ENCODE results near the gene GABRB2.

Gene GABRB2

GRCh38 chr5:161562446-161562845 lies 15.9 kb upstream of the GABRB2 start:
- no peak for ATAC-seq

GRCh38 chr5:161549106-161549505 lies 2.6 kb upstream of the GABRB2 start:
- ATAC-seq = peak; percentile 27
- TF ChIP-seq ISL1 (CRISPR knock-in tag; IDR thresholded peaks at IDR 0.05) (no peak), ZNF70 (CRISPR knock-in tag; IDR thresholded peaks at IDR 0.05) (no peak), ZNF8 (CRISPR knock-in tag; IDR thresholded peaks at IDR 0.05) (no peak), ARNTL (CRISPR knock-in tag; IDR thresholded peaks at IDR 0.05; ENCODE audit: borderline replicate concordance, low read depth) (no peak), PPARA (CRISPR knock-in tag; IDR thresholded peaks at IDR 0.05; ENCODE audit: borderline replicate concordance) (no peak), OSR1 (CRISPR knock-in tag; IDR thresholded peaks at IDR 0.05) (no peak), TCF4 (CRISPR knock-in tag; IDR thresholded peaks at IDR 0.05; ENCODE audit: borderline replicate concordance) (no peak), POU6F1 (CRISPR knock-in tag; IDR thresholded peaks at IDR 0.05; ENCODE audit: borderline replicate concordance, low read depth) (no peak)
- TF ChIP-seq, protein P1, sequence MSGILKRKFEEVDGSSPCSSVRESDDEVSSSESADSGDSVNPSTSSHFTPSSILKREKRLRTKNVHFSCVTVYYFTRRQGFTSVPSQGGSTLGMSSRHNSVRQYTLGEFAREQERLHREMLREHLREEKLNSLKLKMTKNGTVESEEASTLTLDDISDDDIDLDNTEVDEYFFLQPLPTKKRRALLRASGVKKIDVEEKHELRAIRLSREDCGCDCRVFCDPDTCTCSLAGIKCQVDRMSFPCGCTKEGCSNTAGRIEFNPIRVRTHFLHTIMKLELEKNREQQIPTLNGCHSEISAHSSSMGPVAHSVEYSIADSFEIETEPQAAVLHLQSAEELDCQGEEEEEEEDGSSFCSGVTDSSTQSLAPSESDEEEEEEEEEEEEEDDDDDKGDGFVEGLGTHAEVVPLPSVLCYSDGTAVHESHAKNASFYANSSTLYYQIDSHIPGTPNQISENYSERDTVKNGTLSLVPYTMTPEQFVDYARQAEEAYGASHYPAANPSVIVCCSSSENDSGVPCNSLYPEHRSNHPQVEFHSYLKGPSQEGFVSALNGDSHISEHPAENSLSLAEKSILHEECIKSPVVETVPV (CRISPR knock-in tag; IDR thresholded peaks at IDR 0.05) = no peak

More at GRCh38 chr5:161562446-161562845, 15.9 kb upstream of the GABRB2 start:
- no peak for TF ChIP-seq CSDC2 (CRISPR knock-in tag; IDR thresholded peaks at IDR 0.05)
- no peak for TF ChIP-seq PPARA (CRISPR knock-in tag; IDR thresholded peaks at IDR 0.05; ENCODE audit: borderline replicate concordance)
- no peak for TF ChIP-seq TSHZ2 (CRISPR knock-in tag; IDR thresholded peaks at IDR 0.05)
- TF ChIP-seq, protein P1 (CRISPR knock-in tag; IDR thresholded peaks at IDR 0.05) = no peak
- no peak for TF ChIP-seq ZNF70 (CRISPR knock-in tag; IDR thresholded peaks at IDR 0.05)
- no peak for TF ChIP-seq ZNF8 (CRISPR knock-in tag; IDR thresholded peaks at IDR 0.05)
- TF ChIP-seq POU6F1 (CRISPR knock-in tag; IDR thresholded peaks at IDR 0.05; ENCODE audit: borderline replicate concordance, low read depth) = no peak
- no peak for TF ChIP-seq ZC3H10 (CRISPR knock-in tag; IDR thresholded peaks at IDR 0.05)
- no peak for TF ChIP-seq ZFP30 (CRISPR knock-in tag; IDR thresholded peaks at IDR 0.05)
- TF ChIP-seq ISL1 (CRISPR knock-in tag; IDR thresholded peaks at IDR 0.05) = no peak
- no peak for TF ChIP-seq PATZ1 (CRISPR knock-in tag; IDR thresholded peaks at IDR 0.05; ENCODE audit: borderline replicate concordance)
- TF ChIP-seq, protein P2, sequence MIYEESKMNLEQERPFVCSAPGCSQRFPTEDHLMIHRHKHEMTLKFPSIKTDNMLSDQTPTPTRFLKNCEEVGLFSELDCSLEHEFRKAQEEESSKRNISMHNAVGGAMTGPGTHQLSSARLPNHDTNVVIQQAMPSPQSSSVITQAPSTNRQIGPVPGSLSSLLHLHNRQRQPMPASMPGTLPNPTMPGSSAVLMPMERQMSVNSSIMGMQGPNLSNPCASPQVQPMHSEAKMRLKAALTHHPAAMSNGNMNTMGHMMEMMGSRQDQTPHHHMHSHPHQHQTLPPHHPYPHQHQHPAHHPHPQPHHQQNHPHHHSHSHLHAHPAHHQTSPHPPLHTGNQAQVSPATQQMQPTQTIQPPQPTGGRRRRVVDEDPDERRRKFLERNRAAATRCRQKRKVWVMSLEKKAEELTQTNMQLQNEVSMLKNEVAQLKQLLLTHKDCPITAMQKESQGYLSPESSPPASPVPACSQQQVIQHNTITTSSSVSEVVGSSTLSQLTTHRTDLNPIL (CRISPR knock-in tag; IDR thresholded peaks at IDR 0.05; ENCODE audit: low read depth) = no peak
- no peak for TF ChIP-seq TCF4 (CRISPR knock-in tag; IDR thresholded peaks at IDR 0.05; ENCODE audit: borderline replicate concordance)
- no peak for TF ChIP-seq ESRRG (CRISPR knock-in tag; IDR thresholded peaks at IDR 0.05)
- no peak for TF ChIP-seq SNAI2 (CRISPR knock-in tag; IDR thresholded peaks at IDR 0.05)
- TF ChIP-seq TOX (CRISPR knock-in tag; IDR thresholded peaks at IDR 0.05; ENCODE audit: borderline replicate concordance) = no peak
- no peak for TF ChIP-seq BACH2 (CRISPR knock-in tag; IDR thresholded peaks at IDR 0.05; ENCODE audit: borderline replicate concordance)
- TF ChIP-seq GLIS3 (CRISPR knock-in tag; IDR thresholded peaks at IDR 0.05) = no peak
- TF ChIP-seq ZFP3 (CRISPR knock-in tag; IDR thresholded peaks at IDR 0.05) = no peak
- no peak for TF ChIP-seq ARNTL (CRISPR knock-in tag; IDR thresholded peaks at IDR 0.05; ENCODE audit: borderline replicate concordance, low read depth)
